Stimulated activated naive CD8-positive, alpha-beta T cell treated with anti-CD3 and anti-CD28 coated beads, Interleukin-15, Interleukin-2, amounts not matched to agents 100 ng/mL and 50 ng/mL, for 24 hours (primary cell): ENCODE results near the gene AKAP9.
"Not testable (repeated sequence)": the region's sequence is repeated elsewhere in the genome, so short reads cannot be mapped to it uniquely, and the experiment has no call there.

ENCODE experiments used
- H3K27ac Mint-ChIP-seq: one replicate; pipeline ENCODE4 v1.8.0; 2021; ENCODE audit warnings: mild to moderate bottlenecking, mixed read lengths
- H3K27me3 Mint-ChIP-seq: one replicate; pipeline ENCODE4 v1.8.0; 2021; ENCODE audit warnings: mixed read lengths
- H3K36me3 Mint-ChIP-seq: one replicate; pipeline ENCODE4 v1.8.0; 2021; ENCODE audit warnings: low read depth, mixed read lengths
- H3K4me1 Mint-ChIP-seq: one replicate; pipeline ENCODE4 v1.8.0; 2021; ENCODE audit warnings: low read depth, mixed read lengths
- H3K4me3 Mint-ChIP-seq: one replicate; pipeline ENCODE4 v1.8.0; 2021; ENCODE audit warnings: mild to moderate bottlenecking, mixed read lengths
- H3K9me3 Mint-ChIP-seq: one replicate; pipeline ENCODE4 v1.8.0; 2021; ENCODE audit warnings: mixed read lengths

Gene AKAP9

DNA sequence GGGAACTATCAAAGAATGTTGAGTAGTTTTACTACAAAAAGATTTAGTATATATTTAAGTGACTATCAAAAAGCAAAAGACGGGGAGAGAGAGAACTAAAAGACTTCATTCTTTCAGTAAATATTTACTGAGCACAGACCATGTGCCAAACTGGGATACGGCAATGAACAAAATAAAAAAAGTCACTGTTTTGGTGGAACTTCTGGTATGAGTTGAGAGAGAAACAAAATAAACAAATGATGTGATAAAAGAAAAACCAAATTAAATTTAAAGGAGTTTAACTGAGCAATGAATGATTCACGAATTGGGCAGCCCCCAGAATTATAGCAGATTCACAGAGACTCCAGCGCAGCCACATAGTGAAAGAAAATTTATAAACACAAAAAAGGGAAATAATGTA, 17.8 kb upstream of the AKAP9 start:
- Mint-ChIP-seq H3K9me3 (no peaks in the 10 kb centered on the region), H3K4me1 (no peaks in the 10 kb centered on the region), H3K27ac (no peak overlapping the region), H3K27me3 (peaks cover 27% of the 10 kb centered on the region), H3K36me3 (no peaks in the 10 kb centered on the region), H3K4me3 (no peak overlapping the region)

DNA sequence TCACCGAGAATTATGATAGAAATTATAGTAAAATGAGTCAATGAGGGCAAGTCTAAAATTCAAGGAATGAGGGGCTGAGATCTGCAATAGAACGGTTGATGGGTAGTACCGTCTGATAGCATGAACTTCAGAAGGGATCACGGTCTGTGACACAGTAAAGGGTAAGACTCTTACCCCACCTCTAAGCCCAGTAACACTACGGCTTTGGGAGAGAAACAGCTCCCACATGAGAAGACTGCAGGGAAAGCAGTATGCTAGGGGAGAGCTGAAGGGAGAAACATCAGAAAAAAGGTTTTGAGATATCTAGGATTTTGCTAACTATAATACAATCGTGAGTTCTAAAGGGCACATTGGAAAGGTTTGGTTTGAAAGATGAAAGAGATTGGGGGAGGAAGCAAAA, 12.8 kb upstream of the AKAP9 start:
- Mint-ChIP-seq H3K4me1 (peaks cover 9% of the 10 kb centered on the region), H3K27me3 (peaks cover 24% of the 10 kb centered on the region), H3K36me3 (no peaks in the 10 kb centered on the region), H3K9me3 (no peaks in the 10 kb centered on the region), H3K4me3 (no peak overlapping the region), H3K27ac (no peak overlapping the region)

DNA sequence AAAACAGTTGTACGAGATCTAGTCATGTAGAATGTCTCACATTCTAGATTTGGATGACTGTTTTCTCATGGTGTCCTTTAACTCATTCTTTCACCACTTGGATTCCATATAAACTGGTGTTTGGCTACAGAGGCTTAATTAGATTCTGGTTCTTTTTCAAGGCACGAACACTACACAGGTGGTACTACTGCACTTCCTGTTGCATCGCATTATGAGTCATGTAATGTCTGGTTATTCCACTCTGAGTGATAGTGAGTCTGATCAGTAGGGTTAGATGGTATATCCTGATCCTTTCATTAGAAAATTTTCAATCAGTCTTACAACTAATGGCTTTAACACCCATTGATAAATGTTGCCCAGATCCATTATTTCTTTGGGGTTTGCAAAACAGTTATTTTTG, 11.2 kb upstream of the AKAP9 start:
- Mint-ChIP-seq H3K27me3 (peaks cover 19% of the 10 kb centered on the region), H3K36me3 (no peaks in the 10 kb centered on the region), H3K4me1 (peaks cover 9% of the 10 kb centered on the region), H3K4me3 (no peak overlapping the region), H3K9me3 (no peaks in the 10 kb centered on the region), H3K27ac (no peak overlapping the region)

DNA sequence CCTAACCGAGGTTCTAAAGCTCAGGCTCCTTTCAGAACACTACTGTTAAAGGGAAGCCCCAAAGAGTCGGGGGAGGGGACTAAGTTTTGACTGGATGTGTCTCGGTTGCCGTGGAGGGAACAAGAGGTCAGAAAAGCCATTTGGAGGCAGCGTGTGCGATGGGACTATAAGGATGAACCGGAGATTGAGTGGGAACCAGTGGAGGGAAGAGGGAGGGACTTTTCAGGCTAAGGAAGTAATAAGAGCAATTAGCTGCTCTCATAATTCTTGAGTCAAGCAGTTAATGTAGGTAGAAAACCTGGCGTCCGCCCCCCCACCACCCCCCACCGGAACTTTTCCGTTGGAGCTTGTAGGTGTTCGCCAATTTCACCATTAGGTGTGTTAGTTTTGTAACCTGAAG, 491 bp upstream of the AKAP9 start:
- Mint-ChIP-seq H3K27ac (peak overlapping the region; percentile 94), H3K4me1 (peaks cover 38% of the 10 kb centered on the region), H3K4me3 (peak overlapping the region; percentile 88), H3K27me3 (no peaks in the 10 kb centered on the region), H3K9me3 (no peaks in the 10 kb centered on the region), H3K36me3 (peaks cover 6% of the 10 kb centered on the region)

DNA sequence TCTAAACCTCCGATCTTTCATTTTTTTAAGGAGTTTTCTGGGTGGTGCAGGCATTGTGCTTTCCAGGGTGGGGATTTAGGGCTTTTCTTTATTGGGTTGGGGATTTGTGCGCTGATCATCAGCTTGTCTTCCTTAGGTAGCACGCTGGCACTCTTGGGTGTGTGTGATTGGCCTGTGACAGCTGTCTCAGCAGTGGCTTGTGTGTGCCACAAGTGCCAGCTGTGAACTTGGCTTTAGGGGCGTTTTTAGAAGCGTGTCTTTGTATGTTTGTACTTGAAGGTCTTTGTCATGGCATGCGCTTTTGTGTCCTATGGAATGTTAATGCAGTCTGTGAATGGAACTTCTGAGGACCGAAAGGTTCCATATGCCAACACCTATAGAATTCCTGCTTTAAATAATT, 788 bp downstream of the AKAP9 start:
- H3K9me3 Mint-ChIP-seq, result no peaks in the 10 kb centered on the region
- peaks cover 49% of the 10 kb centered on the region for H3K4me1 Mint-ChIP-seq
- no peaks in the 10 kb centered on the region for H3K27me3 Mint-ChIP-seq
- H3K27ac Mint-ChIP-seq, result peak overlapping the region; percentile 88
- peaks cover 10% of the 10 kb centered on the region for H3K36me3 Mint-ChIP-seq
- H3K4me3 Mint-ChIP-seq, result peak overlapping the region; percentile 88

DNA sequence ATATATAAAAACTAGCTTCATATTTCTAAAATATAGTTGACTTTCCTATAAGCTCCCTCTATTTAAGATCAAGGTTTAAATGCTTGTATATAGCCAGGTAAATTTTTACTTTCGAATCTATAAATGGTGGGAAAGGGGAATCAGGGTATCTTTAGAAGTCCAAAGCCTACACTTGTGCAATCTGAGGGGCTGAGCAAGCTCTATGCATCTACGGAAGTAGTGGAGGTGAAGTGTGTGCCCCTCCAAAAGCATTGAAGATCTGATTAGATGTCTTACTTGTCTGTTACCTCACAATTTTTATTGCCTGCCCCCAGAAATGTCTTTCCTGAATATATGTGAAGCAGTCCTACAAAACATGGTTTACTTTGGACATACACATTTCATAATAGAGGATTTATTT, 1.6 kb downstream of the AKAP9 start:
- Mint-ChIP-seq H3K4me1 (peaks cover 55% of the 10 kb centered on the region), H3K27ac (no peak overlapping the region), H3K9me3 (no peaks in the 10 kb centered on the region), H3K27me3 (no peaks in the 10 kb centered on the region), H3K36me3 (peaks cover 17% of the 10 kb centered on the region), H3K4me3 (peak overlapping the region; percentile 88)

DNA sequence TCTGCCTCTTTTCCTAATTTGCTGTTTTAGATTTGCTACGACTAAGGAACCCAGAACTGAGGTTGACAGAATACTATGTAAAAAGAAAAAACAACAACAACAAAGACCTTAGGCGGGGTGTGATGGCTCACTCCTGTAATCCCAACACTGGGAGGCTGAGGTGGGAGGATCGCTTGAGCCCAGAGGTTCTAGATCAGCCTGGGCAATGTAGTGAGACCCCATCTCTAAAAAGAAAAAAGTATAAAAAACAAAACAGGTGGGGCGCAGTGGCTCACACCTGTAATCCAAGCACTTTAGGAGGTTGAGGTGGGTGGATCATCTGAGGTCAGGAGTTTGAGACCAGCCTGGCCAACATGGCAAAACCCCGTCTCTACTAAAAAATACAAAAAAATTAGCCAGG, 4.3 kb downstream of the AKAP9 start:
- not testable (repeated sequence) for H3K27ac Mint-ChIP-seq, H3K9me3 Mint-ChIP-seq, H3K27me3 Mint-ChIP-seq, H3K4me3 Mint-ChIP-seq
- peaks cover 25% of the 10 kb centered on the region for H3K36me3 Mint-ChIP-seq
- peaks cover 57% of the 10 kb centered on the region for H3K4me1 Mint-ChIP-seq

DNA sequence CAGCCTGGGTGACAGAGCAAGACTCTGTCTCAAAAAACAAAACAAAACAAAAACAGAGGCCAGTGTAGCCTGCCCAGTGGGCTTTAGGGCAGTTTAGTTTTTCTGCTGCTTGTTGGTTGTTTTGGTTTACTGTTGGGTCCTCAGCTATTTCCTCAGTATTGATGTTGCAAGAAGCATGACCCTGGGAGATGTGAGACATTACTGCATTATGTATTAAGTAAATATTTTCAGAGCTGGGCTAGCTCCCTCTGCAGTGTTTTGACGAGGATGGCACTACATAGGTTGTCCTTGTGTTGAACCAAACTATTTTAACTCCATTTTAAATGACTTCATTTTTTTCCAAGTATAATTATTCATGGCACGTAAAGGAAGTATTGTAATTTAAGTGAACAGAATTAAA, 4.8 kb downstream of the AKAP9 start:
- Mint-ChIP-seq H3K27me3 (no peaks in the 10 kb centered on the region), H3K36me3 (peaks cover 28% of the 10 kb centered on the region), H3K4me3 (no peak overlapping the region), H3K4me1 (peaks cover 57% of the 10 kb centered on the region), H3K27ac (peak overlapping the region; percentile 21), H3K9me3 (no peaks in the 10 kb centered on the region)

DNA sequence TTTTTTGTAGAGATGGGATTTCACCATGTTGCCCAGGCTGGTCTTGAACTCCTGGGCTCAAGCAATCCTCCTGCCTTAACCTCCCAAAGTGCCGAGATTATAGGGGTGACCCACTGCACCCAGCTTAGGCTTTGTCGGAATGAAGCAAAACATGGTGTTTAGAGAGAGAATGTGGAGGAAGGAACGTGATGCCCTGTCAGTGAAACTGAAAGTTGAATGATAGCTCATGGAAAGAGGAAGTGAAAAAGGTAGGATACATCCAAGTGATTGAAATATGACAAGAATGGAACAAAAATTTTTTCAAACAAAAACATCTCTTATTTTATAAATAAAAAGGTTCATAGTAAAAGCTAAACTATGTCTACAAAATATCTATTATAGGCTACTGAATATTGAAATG, 5.9 kb downstream of the AKAP9 start:
- no peak overlapping the region for H3K4me3 Mint-ChIP-seq
- peak overlapping the region; percentile 32 for H3K27ac Mint-ChIP-seq
- H3K36me3 Mint-ChIP-seq, result peaks cover 30% of the 10 kb centered on the region
- H3K4me1 Mint-ChIP-seq, result peaks cover 56% of the 10 kb centered on the region
- no peaks in the 10 kb centered on the region for H3K9me3 Mint-ChIP-seq
- no peaks in the 10 kb centered on the region for H3K27me3 Mint-ChIP-seq

DNA sequence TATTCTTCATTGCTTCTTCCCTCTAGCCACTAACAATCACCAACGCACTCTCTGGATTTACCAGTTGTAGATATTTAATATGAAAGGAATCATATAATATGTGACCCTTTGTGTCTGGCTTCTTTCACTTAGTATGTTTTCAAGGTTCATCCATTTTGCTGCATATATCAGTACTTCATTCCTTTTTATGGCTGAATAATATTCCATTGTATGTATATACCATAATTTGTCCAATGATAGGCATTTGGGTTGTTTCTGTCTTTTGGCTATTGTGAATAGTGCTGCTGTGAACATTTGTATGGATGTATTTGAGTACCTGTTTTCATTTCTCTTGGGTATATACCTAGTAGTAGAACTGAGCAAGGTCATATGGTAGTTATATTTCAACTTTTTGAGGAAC, 7.3 kb downstream of the AKAP9 start:
- H3K4me3 Mint-ChIP-seq, result no peak overlapping the region
- H3K4me1 Mint-ChIP-seq, result peaks cover 46% of the 10 kb centered on the region
- peaks cover 34% of the 10 kb centered on the region for H3K36me3 Mint-ChIP-seq
- H3K27ac Mint-ChIP-seq, result no peak overlapping the region
- no peaks in the 10 kb centered on the region for H3K27me3 Mint-ChIP-seq
- H3K9me3 Mint-ChIP-seq, result no peaks in the 10 kb centered on the region

DNA sequence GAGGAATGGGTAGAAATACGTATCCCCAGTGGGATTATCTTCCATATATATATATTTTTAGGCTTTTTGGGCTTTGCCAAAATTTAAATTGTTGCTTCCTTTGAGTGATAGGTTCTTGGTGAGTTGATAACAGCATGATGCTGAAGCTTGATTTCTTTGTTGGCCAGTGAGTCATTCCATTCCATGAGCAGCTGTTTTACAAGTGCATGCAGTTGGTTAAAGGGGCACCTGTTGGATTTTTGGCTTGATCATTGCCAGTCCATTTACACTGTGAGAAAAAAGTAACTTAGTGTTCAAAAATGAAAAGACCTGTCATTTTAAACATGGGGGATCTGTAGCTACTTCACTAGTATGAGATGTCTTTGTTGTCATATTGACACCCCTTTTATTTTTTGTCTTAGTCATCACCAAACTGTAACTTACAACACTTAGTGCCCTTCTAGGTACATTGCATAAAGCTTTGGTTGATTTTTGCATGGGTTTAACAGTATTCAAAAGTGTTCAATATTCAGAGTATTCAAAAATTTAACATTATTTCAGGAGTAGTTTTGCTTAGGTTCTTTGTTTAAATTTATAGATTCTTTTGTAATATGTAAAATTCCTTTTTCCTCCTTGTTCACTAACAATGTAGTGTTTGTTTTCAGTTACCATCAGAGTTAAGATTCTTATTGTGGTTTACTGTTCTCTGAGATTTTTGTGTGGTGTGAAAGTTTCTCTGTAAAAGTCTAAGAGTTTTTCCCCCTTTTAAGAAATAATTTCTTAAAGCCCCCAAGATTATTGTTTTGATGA, 8.8 kb downstream of the AKAP9 start:
- Mint-ChIP-seq H3K27ac (no peak overlapping the region), H3K4me3 (no peak overlapping the region), H3K36me3 (peaks cover 34% of the 10 kb centered on the region), H3K4me1 (peaks cover 39% of the 10 kb centered on the region), H3K9me3 (no peaks in the 10 kb centered on the region), H3K27me3 (no peaks in the 10 kb centered on the region)

DNA sequence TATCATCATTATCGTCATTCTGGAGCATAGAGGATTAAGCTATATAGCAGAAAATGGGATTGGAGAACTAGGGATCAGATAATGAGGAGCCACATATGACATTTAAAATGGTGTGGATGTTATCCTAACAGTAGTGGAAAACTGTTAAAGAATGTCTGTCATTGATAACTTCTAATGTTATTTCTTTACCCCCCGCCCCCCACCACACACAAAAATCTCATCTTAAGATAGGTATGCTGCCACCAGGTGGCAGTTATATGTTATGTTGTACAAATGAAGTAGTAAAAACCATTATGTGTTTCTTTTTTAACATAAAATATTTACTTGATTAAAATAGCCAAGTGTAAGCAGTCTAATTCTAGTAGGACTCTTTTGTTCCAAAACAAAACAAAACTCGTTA, 13.0 kb downstream of the AKAP9 start:
- H3K27me3 Mint-ChIP-seq, result no peaks in the 10 kb centered on the region
- H3K27ac Mint-ChIP-seq, result no peak overlapping the region
- H3K36me3 Mint-ChIP-seq, result peaks cover 16% of the 10 kb centered on the region
- H3K4me1 Mint-ChIP-seq, result peaks cover 20% of the 10 kb centered on the region
- H3K4me3 Mint-ChIP-seq, result no peak overlapping the region
- H3K9me3 Mint-ChIP-seq, result no peaks in the 10 kb centered on the region

DNA sequence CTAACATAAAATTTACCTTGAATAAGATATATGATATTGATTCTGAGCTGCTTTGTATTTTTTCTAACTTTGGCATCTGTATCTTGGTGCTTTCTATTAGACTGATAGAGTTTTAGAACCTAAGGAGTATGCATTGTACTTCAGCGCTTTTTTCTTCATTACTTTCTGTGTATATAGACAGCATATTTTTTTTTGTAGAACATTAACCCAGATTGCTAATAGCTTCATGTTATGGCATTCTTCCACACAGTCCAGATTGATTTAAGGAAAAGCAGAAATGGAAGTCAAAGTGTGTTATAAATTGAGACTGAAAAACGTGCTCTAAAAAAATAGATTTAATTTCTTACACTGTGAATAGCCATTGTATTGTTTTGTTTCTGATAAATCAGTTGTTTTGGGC, 15.8 kb downstream of the AKAP9 start:
- H3K9me3 Mint-ChIP-seq, H3K4me1 Mint-ChIP-seq, H3K4me3 Mint-ChIP-seq, H3K27me3 Mint-ChIP-seq, H3K27ac Mint-ChIP-seq: not testable (repeated sequence)
- H3K36me3 Mint-ChIP-seq, result peaks cover 18% of the 10 kb centered on the region

DNA sequence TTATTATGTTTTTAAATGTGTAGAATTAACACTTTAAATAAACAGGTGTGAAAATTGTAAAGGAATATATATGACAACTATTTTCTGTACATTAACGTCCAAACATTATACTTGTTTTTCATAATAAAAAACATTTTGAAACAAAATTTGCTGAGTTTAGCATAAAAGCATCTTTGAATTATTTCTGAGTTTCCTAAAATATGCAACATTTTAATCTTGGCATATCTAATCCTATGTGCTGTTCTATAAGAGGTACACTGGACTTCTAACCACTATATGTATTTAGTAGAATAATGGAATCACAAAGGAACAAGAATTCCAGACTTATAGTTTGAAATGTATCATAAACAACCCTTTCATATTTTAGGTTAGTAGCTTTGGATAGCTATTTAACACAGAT, 16.6 kb downstream of the AKAP9 start:
- Mint-ChIP-seq H3K9me3 (no peaks in the 10 kb centered on the region), H3K36me3 (peaks cover 13% of the 10 kb centered on the region), H3K27ac (no peak overlapping the region), H3K4me1 (peaks cover 3% of the 10 kb centered on the region), H3K27me3 (no peaks in the 10 kb centered on the region), H3K4me3 (no peak overlapping the region)

DNA sequence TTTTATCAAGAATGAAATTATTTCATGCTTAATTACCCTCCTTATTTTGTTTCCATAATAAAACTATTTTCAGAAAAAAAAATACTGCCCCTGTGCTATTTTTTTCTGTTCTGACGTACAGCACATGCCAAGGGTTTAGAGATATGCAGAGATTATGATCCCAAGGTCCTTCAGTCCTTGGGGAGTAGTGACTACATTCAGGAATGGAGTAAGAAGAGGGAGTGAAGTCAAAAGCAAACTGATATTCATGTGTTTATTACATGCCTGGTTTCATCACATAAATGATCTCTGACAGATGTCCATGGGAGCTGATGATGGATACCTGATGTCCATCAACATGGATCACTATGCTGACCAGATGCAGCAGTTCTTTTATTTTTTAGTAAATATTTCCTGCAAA, 17.2 kb downstream of the AKAP9 start:
- Mint-ChIP-seq H3K27ac (no peak overlapping the region), H3K36me3 (peaks cover 13% of the 10 kb centered on the region), H3K4me1 (peaks cover 3% of the 10 kb centered on the region), H3K27me3 (no peaks in the 10 kb centered on the region), H3K9me3 (no peaks in the 10 kb centered on the region), H3K4me3 (no peak overlapping the region)

DNA sequence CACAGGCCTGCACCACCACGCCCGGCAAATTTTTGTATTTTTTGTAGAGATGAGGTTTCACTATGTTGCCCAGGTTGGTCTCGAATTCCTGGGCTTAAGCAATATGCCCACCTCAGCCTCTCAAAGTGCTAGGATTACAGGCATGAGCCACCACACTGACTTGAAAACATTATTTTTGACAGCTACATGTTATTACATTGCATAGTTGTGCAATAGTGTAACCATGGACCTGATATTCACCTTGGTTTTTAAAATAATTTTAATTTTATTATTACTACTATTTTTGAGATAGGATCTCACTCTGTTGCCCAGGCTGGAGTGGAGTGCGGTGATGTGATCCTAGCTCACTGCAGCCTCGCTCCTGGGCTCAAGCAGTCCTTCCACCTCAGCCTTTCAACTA, 18.4 kb downstream of the AKAP9 start:
- Mint-ChIP-seq H3K27me3 (no peaks in the 10 kb centered on the region), H3K4me1 (peaks cover 3% of the 10 kb centered on the region), H3K27ac (no peak overlapping the region), H3K36me3 (peaks cover 13% of the 10 kb centered on the region), H3K4me3 (no peak overlapping the region), H3K9me3 (no peaks in the 10 kb centered on the region)
